Fibroblast of skin of abdomen (primary cell): ENCODE results near the gene MTHFD1L.
"Not testable (repeated sequence)": the region's sequence is repeated elsewhere in the genome, so short reads cannot be mapped to it uniquely, and the experiment has no call there.

ENCODE experiments used
- DNase-seq: peaks from one replicate; pipeline ENCODE4 v3.0.0-alpha.2; 2013

MTHFD1L gene

GRCh38 chr6:151098166-151098565, 232.7 kb downstream of the MTHFD1L start:
- DNase-seq = no peak

- no peak for DNase-seq
Measured at GRCh38 chr6:151100326-151100725, 234.8 kb downstream of the MTHFD1L start.

- no peak for DNase-seq
Measured at GRCh38 chr6:151101161-151101815, 235.8 kb downstream of the MTHFD1L start.

GRCh38 chr6:151101816-151102694, 236.6 kb downstream of the MTHFD1L start:
- DNase-seq = no peak

- DNase-seq = no peak
Measured at GRCh38 chr6:151103266-151103665, 237.8 kb downstream of the MTHFD1L start.

GRCh38 chr6:151107897-151108427, 242.5 kb downstream of the MTHFD1L start:
- DNase-seq = no peak

- DNase-seq = no peak
Measured at GRCh38 chr6:151108548-151108947, 243.0 kb downstream of the MTHFD1L start.

- peak; percentile 31 for DNase-seq
Measured at GRCh38 chr6:151109361-151109760, 243.9 kb downstream of the MTHFD1L start.

- no peak for DNase-seq
Measured at GRCh38 chr6:151109869-151110575, 244.5 kb downstream of the MTHFD1L start.

- no peak for DNase-seq
Measured at GRCh38 chr6:151110576-151110905, 245.0 kb downstream of the MTHFD1L start.

GRCh38 chr6:151111670-151112069, 246.2 kb downstream of the MTHFD1L start:
- DNase-seq = no peak

- no peak for DNase-seq
Measured at GRCh38 chr6:151112130-151112529, 246.6 kb downstream of the MTHFD1L start.

- DNase-seq = not testable (repeated sequence)
Measured at GRCh38 chr6:151112884-151113283, 247.4 kb downstream of the MTHFD1L start.

GRCh38 chr6:151113641-151114040, 248.1 kb downstream of the MTHFD1L start:
- DNase-seq = no peak

- no peak for DNase-seq
Measured at GRCh38 chr6:151118461-151119123, 253.1 kb downstream of the MTHFD1L start.

GRCh38 chr6:151119823-151120524, 254.5 kb downstream of the MTHFD1L start:
- no peak for DNase-seq

GRCh38 chr6:151121900-151122299, 256.4 kb downstream of the MTHFD1L start:
- no peak for DNase-seq

GRCh38 chr6:151123641-151124040, 258.1 kb downstream of the MTHFD1L start:
- DNase-seq = not testable (repeated sequence)

- DNase-seq = not testable (repeated sequence)
Measured at GRCh38 chr6:151125242-151125641, 259.7 kb downstream of the MTHFD1L start.

GRCh38 chr6:151125651-151126416, 260.3 kb downstream of the MTHFD1L start:
- DNase-seq = not testable (repeated sequence)

- not testable (repeated sequence) for DNase-seq
Measured at GRCh38 chr6:151126417-151126724, 260.9 kb downstream of the MTHFD1L start.
